Measurements from ENCODE around the gene MILR1. TPM values are rescaled to one million over a fixed set of nuclear protein-coding genes. Genes with fewer than 3 reads are reported as not detected.
"Not testable (repeated sequence)": the region's sequence is repeated elsewhere in the genome, so short reads cannot be mapped to it uniquely, and the experiment has no call there.

The MILR1 gene
- total RNA-seq, 6 experiments from 2014 or later = 0.61 to 2.5 (median 1.5) TPM

GRCh38 chr17:64424324-64424849, 24.5 kb upstream of the MILR1 start:
- H3K9me3 Mint-ChIP-seq = no peaks in the 10 kb centered on the region

GRCh38 chr17:64425191-64425590, 23.7 kb upstream of the MILR1 start:
- DNase-seq = no peak
- Mint-ChIP-seq H3K9me3 (no peaks in the 10 kb centered on the region), H3K27ac (no peak overlapping the region), H3K27me3 (ENCODE audit: insufficient read depth) (peaks cover 8% of the 10 kb centered on the region), H3K36me3 (ENCODE audit: low read depth) (no peaks in the 10 kb centered on the region), H3K4me3 (no peak overlapping the region), H3K4me1 (ENCODE audit: low read depth) (peaks cover 12% of the 10 kb centered on the region)
- no peak for TF ChIP-seq CTCF (IDR thresholded peaks at IDR 0.05)

More at GRCh38 chr17:64424324-64424849, 24.5 kb upstream of the MILR1 start:
- peaks cover 8% of the 10 kb centered on the region for H3K27me3 Mint-ChIP-seq (ENCODE audit: insufficient read depth)
- no peak overlapping the region for H3K27ac Mint-ChIP-seq
- no peak overlapping the region for H3K4me3 Mint-ChIP-seq
- peaks cover 12% of the 10 kb centered on the region for H3K4me1 Mint-ChIP-seq (ENCODE audit: low read depth)
- DNase-seq = no peak
- H3K36me3 Mint-ChIP-seq (ENCODE audit: low read depth) = no peaks in the 10 kb centered on the region
- TF ChIP-seq CTCF (IDR thresholded peaks at IDR 0.05) = no peak

GRCh38 chr17:64426596-64426995, 22.3 kb upstream of the MILR1 start:
- no peak for TF ChIP-seq CTCF (IDR thresholded peaks at IDR 0.05)
- no peak overlapping the region for H3K27ac Mint-ChIP-seq
- peaks cover 9% of the 10 kb centered on the region for H3K27me3 Mint-ChIP-seq (ENCODE audit: insufficient read depth)
- H3K4me3 Mint-ChIP-seq = no peak overlapping the region
- no peak for DNase-seq
- H3K9me3 Mint-ChIP-seq = no peaks in the 10 kb centered on the region
- no peaks in the 10 kb centered on the region for H3K36me3 Mint-ChIP-seq (ENCODE audit: low read depth)
- peaks cover 12% of the 10 kb centered on the region for H3K4me1 Mint-ChIP-seq (ENCODE audit: low read depth)

GRCh38 chr17:64428406-64428805, 20.5 kb upstream of the MILR1 start:
- Mint-ChIP-seq H3K9me3 (no peaks in the 10 kb centered on the region), H3K4me1 (ENCODE audit: low read depth) (peaks cover 12% of the 10 kb centered on the region)

GRCh38 chr17:64430036-64430435, 18.9 kb upstream of the MILR1 start:
- DNase-seq; H3K36me3 Mint-ChIP-seq (ENCODE audit: low read depth); H3K27ac Mint-ChIP-seq; H3K27me3 Mint-ChIP-seq (ENCODE audit: insufficient read depth); H3K4me1 Mint-ChIP-seq (ENCODE audit: low read depth); H3K9me3 Mint-ChIP-seq; H3K4me3 Mint-ChIP-seq: not testable (repeated sequence)

More at GRCh38 chr17:64428406-64428805, 20.5 kb upstream of the MILR1 start:
- Mint-ChIP-seq H3K36me3 (ENCODE audit: low read depth) (no peaks in the 10 kb centered on the region), H3K27me3 (ENCODE audit: insufficient read depth) (peaks cover 8% of the 10 kb centered on the region), H3K27ac (no peak overlapping the region), H3K4me3 (no peak overlapping the region)
- no peak for TF ChIP-seq CTCF (IDR thresholded peaks at IDR 0.05)
- DNase-seq = no peak

GRCh38 chr17:64431534-64431933, 17.4 kb upstream of the MILR1 start:
- DNase-seq = no peak
- no peak for TF ChIP-seq CTCF (IDR thresholded peaks at IDR 0.05)
- Mint-ChIP-seq H3K4me3 (no peak overlapping the region), H3K9me3 (no peaks in the 10 kb centered on the region), H3K27ac (no peak overlapping the region), H3K4me1 (ENCODE audit: low read depth) (no peaks in the 10 kb centered on the region), H3K27me3 (ENCODE audit: insufficient read depth) (peaks cover 7% of the 10 kb centered on the region), H3K36me3 (ENCODE audit: low read depth) (no peaks in the 10 kb centered on the region)

All from HFFc6 (cell line).